GM13977 (cell line): ENCODE measurements around the gene KCNN3.

Experiments
- DNase-seq: peaks from one replicate; pipeline ENCODE4 v3.0.0; 2012; ENCODE audit warnings: low spot score
- in situ Hi-C: fragments of 300-500 bp; cut with MboI; formaldehyde crosslinking; loops from one replicate; pipeline ENCODE4 v1.12.0; 2022; ENCODE audit warnings: low sequenced_read_pairs, low pct_unique_long_range_greater_than_20kb, mixed read lengths, inconsistent platforms; ENCODE audit not compliant: unreplicated experiment
- TF ChIP-seq, protein P1 (sequence below): IDR thresholded peaks from 2 replicates; pipeline ENCODE4 v1.5.1; 2012; ENCODE audit warnings: mild to moderate bottlenecking, control low read depth; ENCODE audit not compliant: insufficient read depth; ENCODE audit errors: extremely low read depth, missing control alignments

The KCNN3 gene

DNA sequence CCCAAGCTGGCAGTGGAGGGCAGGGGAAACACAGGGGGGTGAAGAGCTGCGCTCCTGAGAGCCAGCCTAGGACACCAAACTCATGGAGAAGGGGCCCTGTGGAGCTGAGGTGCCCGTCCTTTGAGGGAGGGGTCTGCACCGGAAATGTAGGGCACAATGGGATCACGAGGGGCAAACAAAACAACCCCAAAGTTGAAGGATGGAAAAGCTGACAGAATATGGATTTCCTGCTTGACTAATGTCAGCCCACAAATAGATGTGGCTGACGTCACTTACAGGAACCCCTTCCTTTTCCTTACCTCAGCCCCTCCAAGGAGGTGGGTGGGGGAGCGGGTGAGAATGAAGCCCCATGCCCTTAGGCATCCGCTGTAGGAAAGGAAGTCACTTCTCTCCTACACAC is 110.9 kb downstream of the KCNN3 start:
- in situ Hi-C loops: no loop called here
- DNase-seq: no peak
- TF ChIP-seq, protein P1, sequence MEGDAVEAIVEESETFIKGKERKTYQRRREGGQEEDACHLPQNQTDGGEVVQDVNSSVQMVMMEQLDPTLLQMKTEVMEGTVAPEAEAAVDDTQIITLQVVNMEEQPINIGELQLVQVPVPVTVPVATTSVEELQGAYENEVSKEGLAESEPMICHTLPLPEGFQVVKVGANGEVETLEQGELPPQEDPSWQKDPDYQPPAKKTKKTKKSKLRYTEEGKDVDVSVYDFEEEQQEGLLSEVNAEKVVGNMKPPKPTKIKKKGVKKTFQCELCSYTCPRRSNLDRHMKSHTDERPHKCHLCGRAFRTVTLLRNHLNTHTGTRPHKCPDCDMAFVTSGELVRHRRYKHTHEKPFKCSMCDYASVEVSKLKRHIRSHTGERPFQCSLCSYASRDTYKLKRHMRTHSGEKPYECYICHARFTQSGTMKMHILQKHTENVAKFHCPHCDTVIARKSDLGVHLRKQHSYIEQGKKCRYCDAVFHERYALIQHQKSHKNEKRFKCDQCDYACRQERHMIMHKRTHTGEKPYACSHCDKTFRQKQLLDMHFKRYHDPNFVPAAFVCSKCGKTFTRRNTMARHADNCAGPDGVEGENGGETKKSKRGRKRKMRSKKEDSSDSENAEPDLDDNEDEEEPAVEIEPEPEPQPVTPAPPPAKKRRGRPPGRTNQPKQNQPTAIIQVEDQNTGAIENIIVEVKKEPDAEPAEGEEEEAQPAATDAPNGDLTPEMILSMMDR: no peak

- in situ Hi-C loops: no loop called here
- DNase-seq: no peak
- TF ChIP-seq, protein P1: no peak
Observed at GRCh38 chr1:154758346-154758745, 111.7 kb downstream of the KCNN3 start.

GRCh38 chr1:154756793-154757548 is 113.1 kb downstream of the KCNN3 start:
- in situ Hi-C loops: no loop called here
- no peak for DNase-seq
- TF ChIP-seq, protein P1: no peak

DNA sequence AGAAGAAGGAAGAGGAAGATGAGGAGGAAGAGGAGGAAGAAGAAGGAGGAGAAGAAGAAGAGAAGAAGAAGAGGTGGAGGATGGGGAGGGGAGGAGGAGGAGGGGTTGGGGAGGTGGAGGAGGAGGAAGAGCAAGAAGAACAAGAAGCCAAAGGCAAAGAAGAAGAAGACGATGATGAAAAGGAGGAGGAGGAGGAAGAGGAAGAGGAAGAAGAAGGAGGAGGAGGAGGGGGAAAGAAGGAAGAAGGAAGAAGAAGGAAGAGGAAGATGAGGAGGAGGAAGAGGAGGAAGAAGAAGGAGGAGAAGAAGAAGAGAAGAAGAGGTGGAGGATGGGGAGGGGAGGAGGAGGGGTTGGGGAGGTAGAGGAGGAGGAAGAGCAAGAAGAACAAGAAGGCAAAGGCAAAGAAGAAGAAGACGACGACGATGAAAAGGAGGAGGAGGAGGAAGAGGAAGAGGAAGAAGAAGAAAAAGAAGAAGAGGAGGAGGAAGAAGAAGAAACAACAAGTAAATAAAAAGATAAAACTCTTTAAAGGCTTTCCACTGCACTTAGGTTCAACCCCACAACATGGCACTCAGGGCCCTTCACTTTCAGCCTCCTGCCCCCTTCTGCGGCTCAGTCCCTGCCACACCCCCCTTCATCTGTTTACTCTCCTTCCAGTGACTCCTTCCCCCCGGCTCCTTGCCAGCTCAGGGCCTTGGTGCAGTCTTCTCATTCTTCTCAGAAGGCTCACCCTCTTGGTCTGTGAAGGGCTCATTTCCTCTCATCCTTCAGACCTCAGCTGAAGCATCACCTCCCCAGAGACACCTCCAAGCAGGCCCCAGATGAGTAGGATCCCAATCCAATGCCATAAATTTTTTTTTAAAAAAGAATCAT is 114.0 kb downstream of the KCNN3 start:
- DNase-seq: no peak
- in situ Hi-C loops: no loop called here
- TF ChIP-seq, protein P1: no peak

GRCh38 chr1:154753426-154753825 is 116.7 kb downstream of the KCNN3 start:
- in situ Hi-C loops: no loop called here
- no peak for DNase-seq
- TF ChIP-seq, protein P1: no peak

DNA sequence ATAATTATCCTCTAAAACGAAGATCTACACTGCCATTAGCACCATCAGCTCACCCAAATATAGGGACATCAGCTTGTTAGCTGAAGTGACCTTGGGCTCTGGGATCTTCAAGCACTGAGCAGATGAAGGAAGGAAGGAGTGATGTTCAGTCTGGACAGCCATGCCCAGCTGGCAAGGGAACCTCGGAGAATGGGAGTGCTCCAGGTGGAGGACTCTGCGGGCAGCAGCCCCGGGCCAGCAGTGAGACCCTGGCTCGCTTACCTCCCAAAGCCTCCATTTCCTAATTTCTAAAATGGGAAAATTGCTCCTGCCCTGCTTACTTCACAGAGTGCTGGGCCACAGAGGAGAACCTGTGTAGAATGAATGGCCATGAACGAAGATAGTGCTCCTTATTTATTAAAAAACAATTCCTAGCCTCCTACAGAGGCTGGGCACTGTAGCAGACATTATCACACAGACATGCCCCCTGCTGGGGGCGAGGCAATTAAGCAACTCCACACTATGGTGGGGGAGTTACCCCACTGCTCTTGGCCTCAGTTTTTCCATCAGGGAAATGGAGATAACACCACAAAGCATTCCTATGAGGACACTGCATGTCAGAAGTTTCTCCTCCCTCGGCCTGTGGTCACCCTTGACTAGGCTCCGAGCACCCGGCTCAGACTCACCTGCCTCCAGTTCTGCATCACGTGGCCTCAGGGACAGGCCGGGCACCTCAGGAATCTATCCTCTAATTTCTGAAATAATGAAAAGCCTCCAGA is 117.6 kb downstream of the KCNN3 start:
- TF ChIP-seq, protein P1: peak; percentile 11
- in situ Hi-C loops: no loop called here
- DNase-seq: no peak
